K562 (cell line): ENCODE data around the gene UIMC1. TPM values are rescaled to one million over a fixed set of nuclear protein-coding genes. Genes with fewer than 3 reads are reported as not detected.

Experiments used
- ATF7 ChIP-seq: fragments of 450-650 bp; IDR thresholded peaks from 2 replicates; pipeline ENCODE4 v1.7.1; 2014; ENCODE audit warnings: mild to moderate bottlenecking, moderate library complexity
- MAZ ChIP-seq, 2 experiments: fragments of 450-650 bp in 1 of 2; sonication (generic) in 1 of 2; formaldehyde crosslinking; IDR thresholded peaks in 1 of 2; conservative IDR thresholded peaks in 1 of 2; 2 replicates each; pipeline versions ENCODE4 v1.4.0 to v1.5.0; 2020; ENCODE audit warnings: mild to moderate bottlenecking in 1 of 2, missing genetic modification reagents in 1 of 2
- NR2C2 ChIP-seq, 2 experiments: fragments of 200-800 bp in 1 of 2; sonication (Bioruptor generic) in 1 of 2; sonication (generic) in 1 of 2; formaldehyde crosslinking in 1 of 2; IDR thresholded peaks; 2 replicates each; pipeline versions ENCODE4 v1.6.1 to v1.8.0; 2016 to 2022; ENCODE audit warnings: mild to moderate bottlenecking in 1 of 2, missing compliant biosample characterization in 1 of 2, missing genetic modification characterization in 1 of 2, missing genetic modification reagents in 1 of 2
- PURB ChIP-seq: sonication (generic); formaldehyde crosslinking; IDR thresholded peaks from 2 replicates; pipeline ENCODE4 v1.9.0; 2021; ENCODE audit warnings: low read depth, mild to moderate bottlenecking, missing genetic modification reagents
- SOX6 ChIP-seq: fragments of 450-650 bp; IDR thresholded peaks from 2 replicates; pipeline ENCODE4 v1.6.1; 2014; ENCODE audit warnings: mild to moderate bottlenecking
- ZNF217 ChIP-seq: sonication (generic); formaldehyde crosslinking; IDR thresholded peaks from 2 replicates; pipeline ENCODE4 v1.8.0; 2022; ENCODE audit warnings: mild to moderate bottlenecking, missing genetic modification reagents
- ZNF224 ChIP-seq: sonication (generic); formaldehyde crosslinking; IDR thresholded peaks from 2 replicates; pipeline ENCODE4 v1.8.0; 2022; ENCODE audit warnings: mild to moderate bottlenecking, missing genetic modification reagents
- ZNF407 ChIP-seq: fragments of 450-650 bp; IDR thresholded peaks from 2 replicates; pipeline ENCODE4 v1.6.1; 2016; ENCODE audit warnings: low read depth
- polyA plus RNA-seq, 8 experiments: library from polyadenylated mRNA; depleted of rRNA in 4 of 8; stranded (reverse) in 5 of 8; unstranded in 3 of 8; fragments of >200 nt; fragmentation: Nextera tagmentation in 2 of 8; fragmentation: Illumina TruSeq in 1 of 8; extraction: Ambion mirVana in 2 of 8; extraction: Trizol in 1 of 8; gene quantifications; 2 replicates each; pipeline versions ENCODE4 v1.2.1 to v1.2.3, GENCODE V29; 2011 to 2014; ENCODE audit warnings: inconsistent platforms in 1 of 8, missing spikeins in 1 of 8
- total RNA-seq, 7 experiments: library from RNA; depleted of rRNA in 6 of 7; stranded (reverse); fragments of >200 nt in 6 of 7; fragmentation: Illumina TruSeq in 2 of 7; extraction: Trizol in 2 of 7; gene quantifications; 2 replicates each; pipeline versions ENCODE4 v1.2.1 to v1.2.3, GENCODE V29; 2011 to 2021; ENCODE audit warnings: low replicate concordance in 1 of 7
- TF ChIP-seq, protein P1 (sequence below): fragments of 450-650 bp; IDR thresholded peaks from 2 replicates; pipeline ENCODE4 v1.6.1; 2016; ENCODE audit warnings: antibody characterized with exemption
- TF ChIP-seq, protein P2 (sequence below): fragments of 250-450 bp; sonication (Bioruptor Pico); IDR thresholded peaks from 2 replicates; pipeline ENCODE4 v1.5.0; 2021; ENCODE audit warnings: mild to moderate bottlenecking, moderate library complexity

Gene UIMC1
- total and polyA plus RNA-seq, 9 of the 15 experiments (the other 6 are each of a cell fraction or from before 2014, with no cell fraction given): 14.9 to 51.7 (median 36.8) TPM

DNA sequence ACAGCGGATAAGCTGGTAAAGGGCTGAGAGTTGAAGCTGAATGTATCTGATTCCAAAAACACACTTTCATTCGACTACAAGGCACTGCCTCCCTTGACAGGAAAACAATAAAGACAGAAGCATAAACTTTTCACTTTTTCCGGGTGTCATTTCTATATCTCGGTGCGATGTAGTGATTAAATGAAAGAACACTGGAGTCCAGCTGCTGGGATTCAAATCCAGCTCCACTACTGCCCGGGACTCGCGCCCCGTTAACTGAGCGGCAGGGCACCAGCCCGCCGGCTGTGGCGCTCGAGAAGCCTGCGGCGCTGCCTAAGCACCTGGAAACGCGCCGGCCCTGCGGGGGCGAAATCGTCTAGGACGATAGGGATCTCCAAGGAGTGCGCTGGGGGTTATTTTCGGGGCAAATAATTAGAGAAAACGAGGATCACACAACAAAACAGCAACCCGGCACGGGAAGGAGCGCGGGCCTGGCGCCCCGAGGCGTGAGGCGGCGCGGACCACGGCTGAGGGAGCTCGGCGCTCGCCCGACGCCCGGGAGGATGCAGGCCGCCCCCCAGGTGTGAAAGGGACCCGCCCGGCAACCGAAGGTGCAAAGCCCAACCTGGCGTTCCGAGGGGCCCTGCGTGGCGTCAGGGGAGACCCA is 837 bp downstream of the UIMC1 start (continued):
- TF ChIP-seq ZNF407: no peak
- no peak for TF ChIP-seq PURB
- TF ChIP-seq, protein P1, sequence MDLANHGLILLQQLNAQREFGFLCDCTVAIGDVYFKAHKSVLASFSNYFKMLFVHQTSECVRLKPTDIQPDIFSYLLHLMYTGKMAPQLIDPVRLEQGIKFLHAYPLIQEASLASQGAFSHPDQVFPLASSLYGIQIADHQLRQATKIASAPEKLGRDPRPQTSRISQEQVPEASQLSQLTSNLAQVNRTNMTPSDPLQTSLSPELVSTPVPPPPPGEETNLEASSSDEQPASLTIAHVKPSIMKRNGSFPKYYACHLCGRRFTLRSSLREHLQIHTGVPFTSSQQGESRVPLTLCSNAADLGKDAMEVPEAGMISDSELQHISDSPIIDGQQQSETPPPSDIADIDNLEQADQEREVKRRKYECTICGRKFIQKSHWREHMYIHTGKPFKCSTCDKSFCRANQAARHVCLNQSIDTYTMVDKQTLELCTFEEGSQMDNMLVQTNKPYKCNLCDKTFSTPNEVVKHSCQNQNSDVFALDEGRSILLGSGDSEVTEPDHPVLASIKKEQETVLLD: no peak
- no peak for TF ChIP-seq ZNF217
- no peak for TF ChIP-seq NR2C2 (CRISPR knock-in tag; IDR thresholded peaks at IDR 0.05)
- no peak for TF ChIP-seq NR2C2 (tag; IDR thresholded peaks at IDR 0.05)
- TF ChIP-seq ZNF224 (CRISPR knock-in tag): no peak
- TF ChIP-seq MAZ (CRISPR knock-in tag; conservative IDR thresholded peaks at IDR 0.05 in 1 of 2, IDR thresholded peaks at IDR 0.05 in 1 of 2): peak; percentile 24 to 75; a peak in 3 of 4 replicates
- peak; percentile 29; the same call in 1 of the 2 replicates for TF ChIP-seq ATF7
- TF ChIP-seq, protein P2, sequence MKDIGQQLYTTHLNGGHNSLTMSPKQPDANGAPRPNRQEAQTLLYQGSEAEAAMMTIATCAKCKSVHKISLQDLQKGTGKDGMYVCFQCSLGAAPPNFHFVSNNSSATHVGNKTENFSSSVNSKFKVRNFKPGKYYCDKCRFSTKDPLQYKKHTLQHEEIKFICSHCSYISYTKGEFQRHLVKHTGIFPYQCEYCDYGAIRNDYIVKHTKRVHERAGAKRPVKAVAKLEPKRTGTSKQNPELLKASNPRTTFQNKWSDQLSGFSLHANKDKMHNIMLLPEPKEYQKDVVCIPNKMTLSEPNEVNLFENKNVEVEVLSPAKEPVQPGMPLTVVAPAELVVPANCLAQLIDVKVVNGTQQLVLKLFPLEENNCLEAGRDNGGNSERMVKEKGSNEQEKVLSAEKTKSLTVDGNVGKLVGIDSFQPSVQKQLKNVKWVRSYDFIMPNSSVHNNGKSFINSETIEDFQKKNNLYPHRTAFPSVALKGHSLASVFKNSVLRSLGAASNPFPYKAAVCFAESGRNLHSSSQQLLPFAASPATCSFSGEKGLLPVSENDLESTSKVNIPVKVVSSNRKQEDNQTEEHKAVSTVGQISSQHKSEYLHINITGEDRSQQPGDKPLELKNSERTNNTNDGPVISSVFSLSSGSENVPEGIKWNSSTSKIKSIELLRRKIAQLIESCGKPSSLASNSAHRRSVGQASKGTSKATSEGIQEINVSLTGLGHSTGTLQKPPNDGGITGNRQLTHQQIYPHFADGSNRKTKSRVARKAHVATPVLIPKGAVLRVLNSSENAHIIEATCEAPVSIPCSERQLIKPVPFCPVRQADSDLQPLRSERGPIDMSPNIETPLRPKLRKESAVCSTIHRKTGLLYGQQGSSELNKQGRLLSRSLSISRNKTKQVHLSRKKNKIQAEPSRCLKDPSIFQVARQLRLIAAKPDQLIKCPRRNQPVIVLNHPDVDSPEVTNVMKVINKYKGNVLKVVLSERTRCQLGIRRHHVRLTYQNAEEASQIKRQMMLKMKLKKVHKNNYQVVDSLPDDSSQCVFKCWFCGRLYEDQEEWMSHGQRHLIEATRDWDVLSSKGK (CRISPR knock-in tag): no peak
- TF ChIP-seq SOX6: peak; percentile 44; the same call in 1 of the 2 replicates
